Endothelial cell of umbilical vein (primary cell): Measurements from ENCODE around the gene SPSB2. TPM values are rescaled to one million over a fixed set of nuclear protein-coding genes. Genes with fewer than 3 reads are reported as not detected.

Experiments used
- BruUV-seq: library from RNA; stranded (reverse); fragments of 400-500 nt; replicated peaks from 2 replicates; lab custom pipeline; 2021; lab: Mats Ljungman, UMichigan
- CTCF ChIA-PET: fragments of 300-600, 350-600 bp; sonication (Branson Sonifier 250); formaldehyde crosslinking; loops from one replicate; lab custom pipeline; 2021; ENCODE audit warnings: antibody characterized with exemption, inconsistent platforms; lab: Charles Lee
- POLR2A ChIA-PET: fragments of 300-600, 350-600 bp; sonication (Branson Sonifier 250); formaldehyde crosslinking; loops from one replicate; lab custom pipeline; 2021; ENCODE audit warnings: antibody characterized with exemption, inconsistent platforms; lab: Charles Lee
- DNase-seq: peaks from one replicate; pipeline ENCODE4 v3.0.0-alpha.2; 2011; ENCODE audit warnings: low read depth, low spot score
- FAIRE-seq: peaks from 2 replicates; lab custom pipeline; 2011; peaks lifted over from hg19 to GRCh38; lab: Jason Lieb, UNC
- H2AFZ ChIP-seq: 2 replicates; pipeline ENCODE4 v1.6.0; 2012; ENCODE audit warnings: low read depth, low read length, control low read depth, inconsistent platforms
- H3K27ac ChIP-seq: 2 replicates; pipeline ENCODE4 v1.5.1; 2011; ENCODE audit warnings: low read depth, mild to moderate bottlenecking, control low read depth, low read length, moderate library complexity; ENCODE audit not compliant: insufficient read depth
- H3K27me3 ChIP-seq, 2 experiments: 2 replicates each; pipeline versions ENCODE4 v1.6.0 to v1.6.1; 2011; ENCODE audit warnings: low read length in 2 of 2, mixed read lengths in 1 of 2; ENCODE audit not compliant: control insufficient read depth in 2 of 2, insufficient read depth in 2 of 2
- H3K36me3 ChIP-seq, 2 experiments: 2 replicates in 1 of 2; 3 replicates in 1 of 2; pipeline ENCODE4 v1.5.1; 2011; ENCODE audit warnings: low read length in 2 of 2, mild to moderate bottlenecking in 1 of 2, moderate library complexity in 1 of 2; ENCODE audit not compliant: control insufficient read depth in 2 of 2, insufficient read depth in 2 of 2; ENCODE audit errors: extremely low read depth in 1 of 2
- H3K4me1 ChIP-seq: 3 replicates; pipeline ENCODE4 v1.5.1; 2011; ENCODE audit warnings: mild to moderate bottlenecking, low read length; ENCODE audit not compliant: control insufficient read depth, insufficient read depth; ENCODE audit errors: extremely low read depth
- H3K4me2 ChIP-seq: 2 replicates; pipeline ENCODE4 v1.6.1; 2011; ENCODE audit warnings: low read length, control low read depth, mixed read lengths; ENCODE audit not compliant: insufficient read depth
- H3K4me3 ChIP-seq, 3 experiments: fragments of 200-600 bp in 1 of 3; sonication (generic), shearing (Covaris generic) in 1 of 3; replicated peaks in 1 of 3; 2 replicates each; pipeline ENCODE4 v1.5.1; 2011 to 2016; ENCODE audit warnings: control low read depth in 3 of 3, low read length in 3 of 3, mild to moderate bottlenecking in 2 of 3, inconsistent platforms in 1 of 3, low read depth in 1 of 3, moderate library complexity in 1 of 3; ENCODE audit not compliant: insufficient read depth in 1 of 3
- H3K79me2 ChIP-seq: 2 replicates; pipeline ENCODE4 v1.6.0; 2012; ENCODE audit warnings: low read length, inconsistent platforms; ENCODE audit not compliant: control insufficient read depth, insufficient read depth
- H3K9ac ChIP-seq: replicated peaks from 2 replicates; pipeline ENCODE3; 2011; ENCODE audit warnings: low read length, control low read depth; ENCODE audit not compliant: insufficient read depth; ENCODE audit errors: extremely low read depth
- H3K9me1 ChIP-seq: replicated peaks from 3 replicates; pipeline ENCODE4 v1.6.0; 2011; ENCODE audit warnings: mild to moderate bottlenecking, low read length; ENCODE audit not compliant: control insufficient read depth, insufficient read depth; ENCODE audit errors: extremely low read depth
- H3K9me3 ChIP-seq: replicated peaks from 2 replicates; pipeline ENCODE4 v1.5.1; 2012; ENCODE audit warnings: low read length, inconsistent platforms; ENCODE audit not compliant: control insufficient read depth, insufficient read depth
- H4K20me1 ChIP-seq: replicated peaks from 2 replicates; pipeline ENCODE3; 2011; ENCODE audit warnings: mild to moderate bottlenecking, low read length; ENCODE audit not compliant: control insufficient read depth, insufficient read depth; ENCODE audit errors: extremely low read depth
- CTCF ChIP-seq, 2 donors: IDR thresholded peaks; 1 replicate in 1 of 2; 2 replicates in 1 of 2; pipeline ENCODE4 v1.5.1; 2011; ENCODE audit warnings: low read length in 2 of 2, mild to moderate bottlenecking in 2 of 2, moderate library complexity in 2 of 2, control low read depth in 1 of 2, inconsistent platforms in 1 of 2, low read depth in 1 of 2; ENCODE audit not compliant: insufficient read depth in 1 of 2; ENCODE audit errors: extremely low read depth in 1 of 2
- EZH2 ChIP-seq: IDR thresholded peaks from 2 replicates; pipeline ENCODE4 v1.6.1; 2012; ENCODE audit warnings: borderline replicate concordance, low read depth, mild to moderate bottlenecking, moderate library complexity, low read length, inconsistent platforms; ENCODE audit not compliant: severe bottlenecking
- FOS ChIP-seq: IDR thresholded peaks from 2 replicates; pipeline ENCODE4 v1.6.1; 2011; ENCODE audit warnings: mild to moderate bottlenecking, low read length, moderate library complexity, borderline replicate concordance; ENCODE audit not compliant: insufficient read depth
- GATA2 ChIP-seq: IDR thresholded peaks from 2 replicates; pipeline ENCODE4 v1.7.0; 2011; ENCODE audit warnings: low read depth, mild to moderate bottlenecking, moderate library complexity, mixed read lengths, low read length; ENCODE audit not compliant: insufficient read length, insufficient read depth
- JUN ChIP-seq: IDR thresholded peaks from 2 replicates; pipeline ENCODE4 v1.6.1; 2011; ENCODE audit warnings: borderline replicate concordance, low read depth; ENCODE audit not compliant: insufficient read length, insufficient read depth
- MAX ChIP-seq: IDR thresholded peaks from 2 replicates; pipeline ENCODE4 v1.6.1; 2011; ENCODE audit not compliant: insufficient read depth, insufficient read length
- MYC ChIP-seq: IDR thresholded peaks from one replicate; pipeline ENCODE4 v1.6.1; 2011; ENCODE audit warnings: mild to moderate bottlenecking, low read depth, low read length
- POLR2A ChIP-seq: IDR thresholded peaks from 2 replicates; pipeline ENCODE4 v1.6.1; 2012; ENCODE audit warnings: low read depth, mild to moderate bottlenecking, control low read depth, low read length
- POLR2AphosphoS5 ChIP-seq: IDR thresholded peaks from 2 replicates; pipeline ENCODE4 v1.6.1; 2012; ENCODE audit warnings: low read depth, mild to moderate bottlenecking, control low read depth, low read length, moderate library complexity; ENCODE audit not compliant: insufficient read depth
- dilution Hi-C: fragments of 300-500 bp; cut with MboI; formaldehyde crosslinking; loops from one replicate; pipeline ENCODE4 v1.15.0; 2019; ENCODE audit warnings: low sequenced_read_pairs; ENCODE audit not compliant: extremely low pct_ligation_motif_present
- intact Hi-C: fragments of 100-400 bp; cut with micrococcal nuclease; formaldehyde crosslinking; loops from one replicate; pipeline ENCODE4 v1.10.0; 2022
- polyA plus RNA-seq, 4 experiments: library from polyadenylated mRNA; depleted of rRNA in 3 of 4; stranded (reverse) in 3 of 4; unstranded in 1 of 4; fragments of >200 nt; gene quantifications; 2 replicates each; pipeline versions ENCODE4 v1.2.1 to v1.2.3, GENCODE V29; 2011 to 2012; ENCODE audit warnings: missing spikeins in 1 of 4
- total RNA-seq: library from RNA; stranded (reverse); gene quantifications from 2 replicates; pipeline ENCODE4 v1.2.3, GENCODE V29; 2021

The SPSB2 gene
- total and polyA plus RNA-seq, 2 donors (not counting 3 experiments of a cell fraction or from before 2014, with no cell fraction given), result 3.8 to 6.9 TPM

GRCh38 chr12:6832125-6832524 lies 41.0 kb downstream of the SPSB2 start:
- DNase-seq, result peak; percentile 48
- peaks cover 0 to 27% of the 10 kb centered on the region in 2 experiments for H3K36me3 ChIP-seq
- H3K4me2 ChIP-seq, result no peak overlapping the region
- H3K79me2 ChIP-seq, result peaks cover 25% of the 10 kb centered on the region
- intact Hi-C loops (no loop called here), dilution Hi-C loops (no loop called here)
- ChIA-PET CTCF (interaction anchor here (1.5 to 12.0 kb wide), 2 partner anchors 40 to 79 kb away, joined by 6 to 148 read pairs; partner anchors contain the start of genes MLF2 and SPSB2), POLR2A (no interaction called here)
- H3K4me3 ChIP-seq, result no peak overlapping the region
- no peaks in the 10 kb centered on the region for H4K20me1 ChIP-seq
- no peak overlapping the region for H3K27ac ChIP-seq
- BruUV-seq, result no TSS peak
- H3K9me1 ChIP-seq, result no peaks in the 10 kb centered on the region
- peak; percentile 54 for FAIRE-seq
- TF ChIP-seq POLR2A (no peak), JUN (no peak), EZH2 (no peak), MAX (no peak), GATA2 (no peak), POLR2AphosphoS5 (no peak), MYC (no peak), CTCF (IDR thresholded peaks at IDR 0.05; ENCODE audit: extremely low read depth in 1 of 2, insufficient read depth in 1 of 2, low read depth in 1 of 2, low read length in 2 of 2) (no peak), FOS (no peak)
- no peaks in the 10 kb centered on the region for H3K9me3 ChIP-seq
- H3K27me3 ChIP-seq, result no peaks in the 10 kb centered on the region
- no peak overlapping the region for H3K9ac ChIP-seq
- peaks cover 13% of the 10 kb centered on the region for H3K4me1 ChIP-seq
- no peak overlapping the region for H2AFZ ChIP-seq
